Keratinocyte (primary cell): Measurements from ENCODE around the gene TP73. TPM values are rescaled to one million over a fixed set of nuclear protein-coding genes. Genes with fewer than 3 reads are reported as not detected.

ENCODE experiments used
- DNase-seq: peaks from one replicate; pipeline ENCODE4 v3.0.0-alpha.2; 2011; ENCODE audit warnings: low read depth, missing footprints, low spot score
- FAIRE-seq: peaks from 2 replicates; lab custom pipeline; 2011; peaks lifted over from hg19 to GRCh38; lab: Jason Lieb, UNC
- H2AFZ ChIP-seq: 2 replicates; pipeline ENCODE4 v1.6.0; 2012; ENCODE audit warnings: low read length, control low read depth, inconsistent platforms; ENCODE audit not compliant: control insufficient read depth
- H3K27ac ChIP-seq: 2 replicates; pipeline ENCODE4 v1.5.1; 2011; ENCODE audit warnings: low read length; ENCODE audit not compliant: control insufficient read depth, insufficient read depth
- H3K27me3 ChIP-seq: 3 replicates; pipeline ENCODE4 v1.6.0; 2011; ENCODE audit warnings: low read length; ENCODE audit not compliant: control insufficient read depth, insufficient read depth; ENCODE audit errors: extremely low read depth
- H3K36me3 ChIP-seq, 2 experiments: 2 replicates in 1 of 2; 3 replicates in 1 of 2; pipeline ENCODE4 v1.5.1; 2011; ENCODE audit warnings: low read length in 2 of 2, mild to moderate bottlenecking in 1 of 2; ENCODE audit not compliant: control insufficient read depth in 2 of 2, insufficient read depth in 2 of 2; ENCODE audit errors: extremely low read depth in 1 of 2
- H3K4me1 ChIP-seq: 3 replicates; pipeline ENCODE4 v1.5.1; 2011; ENCODE audit warnings: low read length; ENCODE audit not compliant: control insufficient read depth, insufficient read depth; ENCODE audit errors: extremely low read depth
- H3K4me2 ChIP-seq: 3 replicates; pipeline ENCODE4 v1.6.0; 2011; ENCODE audit warnings: low read depth, low read length; ENCODE audit not compliant: control insufficient read depth, insufficient read depth; ENCODE audit errors: extremely low read depth
- H3K4me3 ChIP-seq, 3 experiments: fragments of 200-600 bp in 1 of 3; sonication (generic) in 1 of 3; 2 replicates in 2 of 3; 3 replicates in 1 of 3; pipeline ENCODE4 v1.5.1; 2011 to 2016; ENCODE audit warnings: low read length in 3 of 3, mild to moderate bottlenecking in 3 of 3, control low read depth in 2 of 3, inconsistent platforms in 1 of 3, low read depth in 1 of 3, mixed read lengths in 1 of 3, mixed run types in 1 of 3, moderate library complexity in 1 of 3; ENCODE audit not compliant: control insufficient read depth in 2 of 3, insufficient read depth in 2 of 3; ENCODE audit errors: extremely low read depth in 1 of 3
- H3K79me2 ChIP-seq: 2 replicates; pipeline ENCODE4 v1.6.0; 2012; ENCODE audit warnings: low read length; ENCODE audit not compliant: control insufficient read depth, insufficient read depth
- H3K9ac ChIP-seq: 3 replicates; pipeline ENCODE4 v1.6.0; 2011; ENCODE audit warnings: low read length; ENCODE audit not compliant: control insufficient read depth, insufficient read depth; ENCODE audit errors: extremely low read depth
- H3K9me1 ChIP-seq: 3 replicates; pipeline ENCODE4 v1.6.0; 2011; ENCODE audit warnings: low read length; ENCODE audit not compliant: control insufficient read depth, insufficient read depth; ENCODE audit errors: extremely low read depth
- H3K9me3 ChIP-seq: 2 replicates; pipeline ENCODE4 v1.5.1; 2012; ENCODE audit warnings: low read depth, low read length; ENCODE audit not compliant: control insufficient read depth
- H4K20me1 ChIP-seq: 3 replicates; pipeline ENCODE4 v1.6.0; 2011; ENCODE audit warnings: low read length; ENCODE audit not compliant: control insufficient read depth, insufficient read depth; ENCODE audit errors: extremely low read depth
- EZH2 ChIP-seq: IDR thresholded peaks from one replicate; pipeline ENCODE4 v1.6.1; 2012; ENCODE audit warnings: inconsistent platforms, mild to moderate bottlenecking, low read length, moderate library complexity
- dilution Hi-C: fragments of 300-500 bp; cut with MboI; formaldehyde crosslinking; loops from one replicate; pipeline ENCODE4 v1.7.0; 2020; ENCODE audit warnings: low sequenced_read_pairs; ENCODE audit not compliant: extremely low pct_ligation_motif_present
- polyA plus RNA-seq, 5 experiments: library from polyadenylated mRNA; depleted of rRNA in 3 of 5; stranded (reverse) in 3 of 5; stranded (forward) in 1 of 5; unstranded in 1 of 5; fragments of >200 nt; gene quantifications; 1 replicate in 1 of 5; 2 replicates in 3 of 5; 3 replicates in 1 of 5; pipeline versions ENCODE4 v1.2.1 to v1.2.3, GENCODE V29; 2011 to 2012; ENCODE audit warnings: missing spikeins in 2 of 5, low read depth in 1 of 5, low replicate concordance in 1 of 5
- TF ChIP-seq, protein P1 (sequence below), 3 experiments: IDR thresholded peaks in 1 of 3; conservative IDR thresholded peaks in 1 of 3; optimal IDR thresholded peaks in 1 of 3; 2 replicates in 2 of 3; 3 replicates in 1 of 3; pipeline versions ENCODE3 to v1.5.1; 2011; ENCODE audit warnings: low read length in 3 of 3, mild to moderate bottlenecking in 3 of 3, moderate library complexity in 2 of 3, control low read depth in 1 of 3, inconsistent platforms in 1 of 3; ENCODE audit not compliant: insufficient read depth in 2 of 3; ENCODE audit errors: extremely low read depth in 1 of 3

Gene TP73
- polyA plus RNA-seq, 1 donor (not counting 4 experiments of a cell fraction or from before 2014, with no cell fraction given) = 0.14 TPM

DNA sequence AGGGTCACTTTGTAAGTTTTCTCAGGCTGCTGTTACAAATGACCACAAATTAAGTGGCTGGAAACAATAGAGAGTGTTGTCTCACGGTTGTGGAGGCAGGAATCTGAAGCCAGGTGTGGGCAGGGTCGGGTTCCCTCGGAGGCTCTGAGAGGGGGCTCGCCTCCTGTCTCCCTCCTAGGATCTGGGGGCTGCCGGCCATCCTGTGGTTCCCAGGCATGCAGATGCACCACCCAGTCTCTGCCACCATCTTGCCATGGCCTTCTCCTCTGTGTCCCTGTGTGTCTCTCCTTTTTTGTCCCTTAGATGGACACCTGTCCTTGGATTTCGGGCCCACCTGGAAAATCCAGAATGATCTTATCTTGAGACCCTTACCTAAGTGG lies 4.8 kb downstream of the TP73 start:
- no peak for FAIRE-seq
- Histone ChIP-seq H3K79me2 (no peaks in the 10 kb centered on the region), H3K9me3 (no peaks in the 10 kb centered on the region), H4K20me1 (no peaks in the 10 kb centered on the region), H3K36me3 (no peaks in the 10 kb centered on the region), H3K27me3 (peaks cover 39% of the 10 kb centered on the region), H3K4me3 (no peak overlapping the region), H3K4me2 (no peak overlapping the region), H3K27ac (no peak overlapping the region), H3K9ac (no peak overlapping the region), H3K4me1 (no peaks in the 10 kb centered on the region), H3K9me1 (no peaks in the 10 kb centered on the region), H2AFZ (no peak overlapping the region)
- DNase-seq = no peak
- dilution Hi-C loops = no loop called here
- TF ChIP-seq, protein P1, sequence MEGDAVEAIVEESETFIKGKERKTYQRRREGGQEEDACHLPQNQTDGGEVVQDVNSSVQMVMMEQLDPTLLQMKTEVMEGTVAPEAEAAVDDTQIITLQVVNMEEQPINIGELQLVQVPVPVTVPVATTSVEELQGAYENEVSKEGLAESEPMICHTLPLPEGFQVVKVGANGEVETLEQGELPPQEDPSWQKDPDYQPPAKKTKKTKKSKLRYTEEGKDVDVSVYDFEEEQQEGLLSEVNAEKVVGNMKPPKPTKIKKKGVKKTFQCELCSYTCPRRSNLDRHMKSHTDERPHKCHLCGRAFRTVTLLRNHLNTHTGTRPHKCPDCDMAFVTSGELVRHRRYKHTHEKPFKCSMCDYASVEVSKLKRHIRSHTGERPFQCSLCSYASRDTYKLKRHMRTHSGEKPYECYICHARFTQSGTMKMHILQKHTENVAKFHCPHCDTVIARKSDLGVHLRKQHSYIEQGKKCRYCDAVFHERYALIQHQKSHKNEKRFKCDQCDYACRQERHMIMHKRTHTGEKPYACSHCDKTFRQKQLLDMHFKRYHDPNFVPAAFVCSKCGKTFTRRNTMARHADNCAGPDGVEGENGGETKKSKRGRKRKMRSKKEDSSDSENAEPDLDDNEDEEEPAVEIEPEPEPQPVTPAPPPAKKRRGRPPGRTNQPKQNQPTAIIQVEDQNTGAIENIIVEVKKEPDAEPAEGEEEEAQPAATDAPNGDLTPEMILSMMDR (optimal IDR thresholded peaks at IDR 0.05 in 1 of 3, IDR thresholded peaks at IDR 0.05 in 1 of 3, conservative IDR thresholded peaks at IDR 0.05 in 1 of 3; ENCODE audit: extremely low read depth in 1 of 3, insufficient read depth in 2 of 3, low read length in 3 of 3) = no peak
- TF ChIP-seq EZH2 = no peak

DNA sequence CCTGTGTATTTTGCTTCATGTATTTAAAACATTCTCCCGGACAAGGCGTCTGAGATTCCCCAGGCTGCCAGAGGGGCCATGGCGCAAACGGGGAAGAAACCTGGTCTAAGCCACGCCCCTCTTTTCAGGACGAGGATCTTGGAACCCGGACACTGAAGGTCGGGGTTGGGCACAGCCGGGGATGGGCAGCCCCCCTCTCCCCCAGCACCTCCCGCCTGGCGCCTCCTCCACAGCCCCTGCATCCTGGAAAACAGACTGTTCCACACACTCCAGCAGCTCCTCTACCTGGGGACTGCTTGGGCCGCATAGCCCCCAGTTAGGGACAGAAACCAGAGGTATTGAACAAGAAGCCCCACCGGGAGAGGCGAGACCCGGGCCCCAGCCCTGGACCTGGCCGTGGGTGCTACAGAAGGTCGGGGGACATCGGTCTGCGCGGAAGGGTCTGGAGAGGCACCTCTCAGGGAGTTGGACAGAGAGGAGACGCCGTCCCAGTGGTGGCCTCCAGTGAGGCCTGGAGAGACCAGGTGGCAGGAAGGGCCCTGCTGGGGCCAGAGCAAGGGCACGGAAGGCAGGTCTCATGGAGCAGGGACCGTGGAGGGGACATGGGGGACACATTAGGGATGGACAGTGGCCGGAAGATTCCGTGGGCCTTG lies 5.4 kb downstream of the TP73 start:
- Histone ChIP-seq H3K4me2 (no peak overlapping the region), H3K27ac (no peak overlapping the region), H3K79me2 (no peaks in the 10 kb centered on the region), H3K9me1 (no peaks in the 10 kb centered on the region), H3K9me3 (no peaks in the 10 kb centered on the region), H3K4me3 (no peak overlapping the region), H3K27me3 (peaks cover 34% of the 10 kb centered on the region), H3K9ac (no peak overlapping the region), H4K20me1 (no peaks in the 10 kb centered on the region), H2AFZ (no peak overlapping the region), H3K4me1 (no peaks in the 10 kb centered on the region), H3K36me3 (no peaks in the 10 kb centered on the region)
- DNase-seq (no peak), FAIRE-seq (no peak)
- dilution Hi-C loops = no loop called here
- TF ChIP-seq, protein P1 (optimal IDR thresholded peaks at IDR 0.05 in 1 of 3, IDR thresholded peaks at IDR 0.05 in 1 of 3, conservative IDR thresholded peaks at IDR 0.05 in 1 of 3; ENCODE audit: extremely low read depth in 1 of 3, insufficient read depth in 2 of 3, low read length in 3 of 3) = no peak
